ENCODE data around the gene SLC5A6. TPM values are rescaled to one million over a fixed set of nuclear protein-coding genes. Genes with fewer than 3 reads are reported as not detected.

Gene SLC5A6
- polyA plus RNA-seq = 55.1 to 72.3 TPM (median 60.4 TPM) in 3 replicates
- polyA plus RNA-seq (2011; ENCODE audit: low read depth) = 9.9 TPM
- polyA plus RNA-seq (2011; cell fraction: cytosol; rRNA removed) = 32.6 and 33.3 TPM in 2 replicates
- polyA plus RNA-seq (2011; cell fraction: nucleus; rRNA removed) = 160 and 178 TPM in 2 replicates
- polyA plus RNA-seq (2012; ENCODE audit: low replicate concordance) = 27.6 and 46.1 TPM in 2 replicates
- polyA minus RNA-seq = 81.9 to 162 TPM (median 106 TPM) in 3 replicates
- polyA minus RNA-seq (2011; cell fraction: cytosol; rRNA and poly(A)+ RNA removed) = 51.2 TPM
- 98.0 and 120 TPM in 2 replicates for polyA minus RNA-seq (2011; cell fraction: nucleus; rRNA and poly(A)+ RNA removed)

DNA sequence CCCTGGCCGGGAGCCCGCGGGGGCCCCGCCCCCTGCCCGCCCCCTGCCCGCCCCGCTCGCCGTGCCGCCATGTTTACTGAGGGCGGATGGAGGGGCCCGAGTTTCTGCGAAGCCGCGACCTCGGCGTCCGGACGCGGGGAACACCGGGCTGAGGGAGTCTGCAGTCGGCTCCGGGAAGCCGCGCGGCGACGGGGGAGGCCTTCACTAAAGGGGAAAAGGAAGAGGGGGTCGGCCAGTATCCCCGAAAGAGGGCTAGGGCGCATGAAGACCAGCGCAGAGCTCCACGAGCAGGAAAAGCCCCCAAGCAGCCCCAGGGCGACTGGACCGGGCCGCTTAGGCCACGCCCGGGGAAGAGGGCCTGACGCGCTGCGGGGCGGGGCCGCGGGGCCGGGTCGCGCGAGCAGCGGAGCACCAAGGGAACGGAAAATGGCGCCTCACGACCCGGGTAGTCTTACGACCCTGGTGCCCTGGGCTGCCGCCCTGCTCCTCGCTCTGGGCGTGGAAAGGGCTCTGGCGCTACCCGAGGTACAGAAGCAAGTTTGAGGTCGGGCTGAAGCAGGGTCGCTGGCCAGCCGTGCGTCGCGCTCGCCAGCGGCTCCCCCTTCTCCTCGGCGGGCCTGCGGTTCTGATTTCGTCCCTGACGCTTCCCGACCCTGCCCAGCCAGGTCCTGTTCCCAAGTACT, at the start of gene SLC5A6, which contains the start of gene ATRAID:
TSS of gene SLC5A6 (minus strand) at position 326 of the 683 bp plus-strand sequence. CDS start 4,618 bp downstream, outside the sequence.
TSS of gene ATRAID (plus strand) at position 99 of the 683 bp plus-strand sequence. CDS start at position 427, 328 bp downstream.
- Histone ChIP-seq H3K36me3 (ENCODE audit: control insufficient read depth in 2 of 2, extremely low read depth in 1 of 2, insufficient read depth in 2 of 2, low read length in 2 of 2) (peaks cover 10 to 30% of the 10 kb centered on the region in 2 experiments), H3K79me2 (ENCODE audit: control insufficient read depth, insufficient read depth, low read length) (peaks cover 7% of the 10 kb centered on the region), H3K27ac (ENCODE audit: control insufficient read depth, insufficient read depth, low read length) (peak within 1 kb of the TSS; percentile 98), H4K20me1 (ENCODE audit: control insufficient read depth, extremely low read depth, insufficient read depth, low read length) (no peaks in the 10 kb centered on the region), H3K4me1 (ENCODE audit: control insufficient read depth, extremely low read depth, insufficient read depth, low read length) (peaks cover 23% of the 10 kb centered on the region), H2AFZ (ENCODE audit: control insufficient read depth, low read length) (peak within 1 kb of the TSS; percentile 97), H3K9ac (ENCODE audit: control insufficient read depth, extremely low read depth, insufficient read depth, low read length) (peak within 1 kb of the TSS; percentile 100), H3K27me3 (ENCODE audit: control insufficient read depth, extremely low read depth, insufficient read depth, low read length) (no peaks in the 10 kb centered on the region), H3K4me3 (ENCODE audit: control insufficient read depth in 2 of 3, extremely low read depth in 1 of 3, insufficient read depth in 2 of 3, low read depth in 1 of 3, low read length in 3 of 3) (peak within 1 kb of the TSS; percentile 60 to 88 (median 63)), H3K9me3 (ENCODE audit: control insufficient read depth, low read depth, low read length) (no peaks in the 10 kb centered on the region), H3K4me2 (ENCODE audit: control insufficient read depth, extremely low read depth, insufficient read depth, low read depth, low read length) (peak within 1 kb of the TSS; percentile 90), H3K9me1 (ENCODE audit: control insufficient read depth, extremely low read depth, insufficient read depth, low read length) (no peaks in the 10 kb centered on the region)
- dilution Hi-C loops (cut with MboI; ENCODE audit: extremely low pct_ligation_motif_present, low sequenced_read_pairs) = no loop called here
- no peak for FAIRE-seq
- TF ChIP-seq, protein P1, sequence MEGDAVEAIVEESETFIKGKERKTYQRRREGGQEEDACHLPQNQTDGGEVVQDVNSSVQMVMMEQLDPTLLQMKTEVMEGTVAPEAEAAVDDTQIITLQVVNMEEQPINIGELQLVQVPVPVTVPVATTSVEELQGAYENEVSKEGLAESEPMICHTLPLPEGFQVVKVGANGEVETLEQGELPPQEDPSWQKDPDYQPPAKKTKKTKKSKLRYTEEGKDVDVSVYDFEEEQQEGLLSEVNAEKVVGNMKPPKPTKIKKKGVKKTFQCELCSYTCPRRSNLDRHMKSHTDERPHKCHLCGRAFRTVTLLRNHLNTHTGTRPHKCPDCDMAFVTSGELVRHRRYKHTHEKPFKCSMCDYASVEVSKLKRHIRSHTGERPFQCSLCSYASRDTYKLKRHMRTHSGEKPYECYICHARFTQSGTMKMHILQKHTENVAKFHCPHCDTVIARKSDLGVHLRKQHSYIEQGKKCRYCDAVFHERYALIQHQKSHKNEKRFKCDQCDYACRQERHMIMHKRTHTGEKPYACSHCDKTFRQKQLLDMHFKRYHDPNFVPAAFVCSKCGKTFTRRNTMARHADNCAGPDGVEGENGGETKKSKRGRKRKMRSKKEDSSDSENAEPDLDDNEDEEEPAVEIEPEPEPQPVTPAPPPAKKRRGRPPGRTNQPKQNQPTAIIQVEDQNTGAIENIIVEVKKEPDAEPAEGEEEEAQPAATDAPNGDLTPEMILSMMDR (optimal IDR thresholded peaks at IDR 0.05 in 1 of 3, IDR thresholded peaks at IDR 0.05 in 1 of 3, conservative IDR thresholded peaks at IDR 0.05 in 1 of 3; ENCODE audit: extremely low read depth in 1 of 3, insufficient read depth in 2 of 3, low read length in 3 of 3) = no peak
- no peak for TF ChIP-seq EZH2 (IDR thresholded peaks at IDR 0.05; ENCODE audit: low read length)
- DNase-seq (ENCODE audit: low read depth, low spot score) = no peak

DNA sequence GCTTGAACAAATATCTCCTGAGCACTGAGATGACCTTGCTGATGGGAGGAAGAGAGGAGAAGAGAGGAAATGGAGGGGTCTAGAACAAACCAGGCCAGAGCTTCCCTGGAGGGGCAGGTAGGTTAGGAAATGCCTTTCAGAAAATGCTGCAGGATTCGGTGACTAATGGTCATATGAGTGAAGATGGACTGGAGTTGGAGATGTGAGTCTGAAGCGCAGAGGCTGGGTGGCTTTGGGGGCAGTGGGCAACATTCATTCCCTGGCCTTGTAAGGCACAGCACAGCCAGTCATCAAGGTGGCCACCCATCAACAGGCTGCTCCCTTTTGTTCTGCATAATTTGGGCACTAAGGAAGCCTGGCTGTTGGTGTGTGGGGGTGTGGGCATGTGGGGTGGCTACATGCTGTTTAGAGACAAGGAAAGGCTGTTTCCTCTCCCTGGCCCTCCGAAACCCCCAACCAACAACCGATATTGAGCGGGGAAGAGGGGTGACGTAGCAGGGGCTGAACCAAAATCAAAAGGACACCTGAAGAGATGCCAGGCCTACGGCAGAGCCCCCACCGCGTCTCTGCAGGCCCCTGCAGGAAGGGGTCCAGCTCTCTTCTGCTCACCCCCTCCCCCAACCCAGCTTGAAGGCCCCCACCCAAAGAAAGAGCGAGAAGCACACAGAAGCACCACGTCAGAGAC, 49.3 kb upstream of the SLC5A6 start:
- peaks cover 85% of the 10 kb centered on the region for H3K27me3 ChIP-seq (ENCODE audit: control insufficient read depth, extremely low read depth, insufficient read depth, low read length)
- peaks cover 2% of the 10 kb centered on the region for H4K20me1 ChIP-seq (ENCODE audit: control insufficient read depth, extremely low read depth, insufficient read depth, low read length)
- no peak overlapping the region for H3K4me3 ChIP-seq (ENCODE audit: control insufficient read depth in 2 of 3, extremely low read depth in 1 of 3, insufficient read depth in 2 of 3, low read depth in 1 of 3, low read length in 3 of 3)
- dilution Hi-C loops (cut with MboI; ENCODE audit: extremely low pct_ligation_motif_present, low sequenced_read_pairs) = no loop called here
- no peak overlapping the region for H3K27ac ChIP-seq (ENCODE audit: control insufficient read depth, insufficient read depth, low read length)
- H2AFZ ChIP-seq (ENCODE audit: control insufficient read depth, low read length) = no peak overlapping the region
- no peaks in the 10 kb centered on the region for H3K79me2 ChIP-seq (ENCODE audit: control insufficient read depth, insufficient read depth, low read length)
- H3K9me3 ChIP-seq (ENCODE audit: control insufficient read depth, low read depth, low read length) = no peaks in the 10 kb centered on the region
- no peak overlapping the region for H3K9ac ChIP-seq (ENCODE audit: control insufficient read depth, extremely low read depth, insufficient read depth, low read length)
- H3K4me1 ChIP-seq (ENCODE audit: control insufficient read depth, extremely low read depth, insufficient read depth, low read length) = peaks cover 14% of the 10 kb centered on the region
- FAIRE-seq = no peak
- no peaks in the 10 kb centered on the region for H3K9me1 ChIP-seq (ENCODE audit: control insufficient read depth, extremely low read depth, insufficient read depth, low read length)
- no peak overlapping the region for H3K4me2 ChIP-seq (ENCODE audit: control insufficient read depth, extremely low read depth, insufficient read depth, low read depth, low read length)
- TF ChIP-seq, protein P1 (optimal IDR thresholded peaks at IDR 0.05 in 1 of 3, IDR thresholded peaks at IDR 0.05 in 1 of 3, conservative IDR thresholded peaks at IDR 0.05 in 1 of 3; ENCODE audit: extremely low read depth in 1 of 3, insufficient read depth in 2 of 3, low read length in 3 of 3) = no peak
- TF ChIP-seq EZH2 (IDR thresholded peaks at IDR 0.05; ENCODE audit: low read length) = peak; percentile 18
- DNase-seq (ENCODE audit: low read depth, low spot score) = no peak
- H3K36me3 ChIP-seq (ENCODE audit: control insufficient read depth in 2 of 2, extremely low read depth in 1 of 2, insufficient read depth in 2 of 2, low read length in 2 of 2) = no peaks in the 10 kb centered on the region

All from keratinocyte (primary cell).